ENCODE results near the gene CPLANE2. TPM values are rescaled to one million over a fixed set of nuclear protein-coding genes. Genes with fewer than 3 reads are reported as not detected.
A peak's percentile ranks its signal among the peaks of the same experiment; 100 is the strongest.

Gene CPLANE2
- total and polyA plus RNA-seq, 12 donors, result 2.2 to 11.1 (median 6.8) TPM

GRCh38 chr1:16183765-16184556 is 53.0 kb downstream of the CPLANE2 start:
- Histone ChIP-seq H3K27ac (no peak overlapping the region), H3K4me3 (no peak overlapping the region), H3K27me3 (no peaks in the 10 kb centered on the region), H3K4me1 (peaks cover 12 to 42% (median 29%) of the 10 kb centered on the region in 9 donors), H3K36me3 (no peaks in the 10 kb centered on the region), H3K9me3 (no peaks in the 10 kb centered on the region)
- intact Hi-C loops (cut with DNase I), result loop anchor here in 5 of 10 donors (2.0 to 10.0 kb wide), 4 partner anchors 29 to 179 kb away; partner anchors contain the start of gene SRARP (in 1 of the 5)
- ATAC-seq, result no peak
- DNase-seq, result no peak
- TF ChIP-seq, protein P1, sequence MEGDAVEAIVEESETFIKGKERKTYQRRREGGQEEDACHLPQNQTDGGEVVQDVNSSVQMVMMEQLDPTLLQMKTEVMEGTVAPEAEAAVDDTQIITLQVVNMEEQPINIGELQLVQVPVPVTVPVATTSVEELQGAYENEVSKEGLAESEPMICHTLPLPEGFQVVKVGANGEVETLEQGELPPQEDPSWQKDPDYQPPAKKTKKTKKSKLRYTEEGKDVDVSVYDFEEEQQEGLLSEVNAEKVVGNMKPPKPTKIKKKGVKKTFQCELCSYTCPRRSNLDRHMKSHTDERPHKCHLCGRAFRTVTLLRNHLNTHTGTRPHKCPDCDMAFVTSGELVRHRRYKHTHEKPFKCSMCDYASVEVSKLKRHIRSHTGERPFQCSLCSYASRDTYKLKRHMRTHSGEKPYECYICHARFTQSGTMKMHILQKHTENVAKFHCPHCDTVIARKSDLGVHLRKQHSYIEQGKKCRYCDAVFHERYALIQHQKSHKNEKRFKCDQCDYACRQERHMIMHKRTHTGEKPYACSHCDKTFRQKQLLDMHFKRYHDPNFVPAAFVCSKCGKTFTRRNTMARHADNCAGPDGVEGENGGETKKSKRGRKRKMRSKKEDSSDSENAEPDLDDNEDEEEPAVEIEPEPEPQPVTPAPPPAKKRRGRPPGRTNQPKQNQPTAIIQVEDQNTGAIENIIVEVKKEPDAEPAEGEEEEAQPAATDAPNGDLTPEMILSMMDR (IDR thresholded peaks at IDR 0.05), result no peak
- WGBS, 2 donors, result 85 to 88% methylated on average over 19 of the region's 19 CpGs

DNA sequence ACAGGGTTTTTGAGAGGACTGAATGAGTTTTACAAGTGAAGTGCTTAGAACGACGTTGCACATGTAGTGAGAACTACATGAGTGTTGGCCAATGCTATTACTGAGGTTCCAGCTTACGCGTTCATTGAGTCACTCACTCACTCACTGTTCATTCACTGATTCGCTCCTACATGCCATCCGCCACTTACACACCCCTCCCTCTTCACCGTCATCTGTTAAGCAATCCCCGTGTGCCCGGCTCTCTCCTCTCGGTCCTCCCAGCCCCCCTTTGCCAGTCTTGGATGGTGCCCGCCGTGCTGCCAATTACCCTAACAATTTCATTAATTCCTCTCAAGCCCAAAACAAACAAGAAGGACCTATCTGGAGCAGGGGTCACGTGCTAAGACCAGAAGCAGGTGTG is 53.8 kb downstream of the CPLANE2 start:
- H3K4me3 ChIP-seq, result no peak overlapping the region
- H3K27me3 ChIP-seq, result no peaks in the 10 kb centered on the region
- ATAC-seq (peak in 1 of 8 donors; percentile 27), DNase-seq (no peak)
- peak overlapping the region in 2 of 10 donors; percentile 91 to 93 for H3K27ac ChIP-seq
- no peaks in the 10 kb centered on the region for H3K9me3 ChIP-seq
- no peaks in the 10 kb centered on the region for H3K36me3 ChIP-seq
- TF ChIP-seq, protein P1 (IDR thresholded peaks at IDR 0.05), result no peak
- WGBS, 2 donors, result 80 to 91% methylated on average over 13 of the region's 13 CpGs
- intact Hi-C loops (cut with DNase I), result loop anchor here in 5 of 10 donors (2.0 to 10.0 kb wide), 4 partner anchors 28 to 178 kb away; partner anchors contain the start of gene SRARP (in 1 of the 5)
- H3K4me1 ChIP-seq, result peaks cover 12 to 34% (median 24%) of the 10 kb centered on the region in 9 donors

DNA sequence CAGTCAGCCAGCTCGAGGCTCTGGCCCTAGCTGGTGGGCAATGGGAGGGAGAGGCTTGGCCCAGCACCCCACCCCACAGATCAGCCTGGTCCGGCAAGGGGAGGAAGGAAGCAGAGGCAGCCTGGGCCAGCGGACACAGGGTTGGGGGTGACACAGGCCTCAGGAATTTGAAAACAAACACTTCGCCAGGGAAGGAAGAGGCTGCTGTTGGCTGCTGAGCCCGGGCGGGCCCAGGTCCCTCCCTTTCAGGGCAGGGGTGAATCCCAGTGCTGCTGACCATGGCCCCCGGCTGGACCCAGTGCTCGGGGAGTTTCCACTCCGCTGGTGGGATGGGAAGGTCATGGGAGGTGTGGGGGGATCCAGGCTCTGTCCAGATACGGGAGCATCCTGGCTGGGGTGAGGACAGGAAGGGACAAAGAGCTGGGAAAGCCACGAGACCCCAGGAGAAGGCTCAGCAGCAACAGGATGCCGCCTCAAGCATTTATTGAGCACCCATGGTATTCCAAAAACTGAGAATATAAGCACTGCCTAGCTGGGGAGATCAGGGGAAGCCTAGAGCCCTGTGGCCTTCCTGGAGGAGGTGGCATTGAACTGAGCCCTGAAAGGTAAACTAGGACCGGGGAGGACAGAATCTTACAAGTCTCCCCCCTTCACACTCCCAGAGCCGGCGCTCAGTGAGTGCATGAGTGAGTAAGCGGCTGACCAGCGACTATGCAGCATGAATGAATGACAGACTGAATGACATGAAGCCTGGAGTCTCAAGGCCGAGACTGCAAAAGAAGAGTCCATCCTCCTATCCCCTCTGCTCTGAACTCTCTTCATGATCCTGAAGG is 54.9 kb downstream of the CPLANE2 start:
- DNase-seq, result peak; percentile 85 to 88
- H3K4me1 ChIP-seq, result peaks cover 12 to 36% (median 25%) of the 10 kb centered on the region in 9 donors
- WGBS, 2 donors, result 44 to 48% methylated on average over 18 of the region's 18 CpGs
- H3K36me3 ChIP-seq, result no peaks in the 10 kb centered on the region
- TF ChIP-seq, protein P1 (IDR thresholded peaks at IDR 0.05), result no peak
- no peaks in the 10 kb centered on the region for H3K9me3 ChIP-seq
- ATAC-seq, result peak; percentile 91 to 97 (median 96)
- H3K4me3 ChIP-seq, result peak overlapping the region in 1 of 10 donors; percentile 5
- intact Hi-C loops (cut with DNase I), result loop anchor here in 6 of 10 donors (2.0 to 10.0 kb wide), 5 partner anchors 27 to 177 kb away; partner anchors contain the start of gene SRARP (in 1 of the 6)
- peak overlapping the region; percentile 75 to 97 (median 92) for H3K27ac ChIP-seq
- H3K27me3 ChIP-seq, result no peaks in the 10 kb centered on the region

Other genes starting within 250 kb of the CPLANE2 start
- under 1 TPM in 5 of 10 donors, not detected in 5; 0.15 to 0.79 (median 0.28) TPM for gene SRARP, start 232.9 kb downstream of the CPLANE2 start, total RNA-seq
- under 1 TPM; 0.35 to 0.95 TPM for gene SRARP, start 232.9 kb downstream of the CPLANE2 start, polyA plus RNA-seq
- 1,000 to 10,000 TPM; 4,333 to 6,303 (median 4,923) TPM for gene HSPB7, start 219.1 kb downstream of the CPLANE2 start, total RNA-seq
- gene HSPB7, start 219.1 kb downstream of the CPLANE2 start, polyA plus RNA-seq, result 1,000 to 10,000 TPM; 5,521 to 6,425 TPM
- gene CLCNKA, start 215.1 kb downstream of the CPLANE2 start, total RNA-seq, result 1 to 10 TPM in 1 of 10 donors, under 1 TPM in 8, not detected in 1; 0.19 to 1.0 (median 0.33) TPM
- under 1 TPM; 0.52 to 0.73 TPM for gene CLCNKA, start 215.1 kb downstream of the CPLANE2 start, polyA plus RNA-seq
- gene CLCNKB, start 193.4 kb downstream of the CPLANE2 start, total RNA-seq, result 1 to 10 TPM; 1.2 to 3.4 (median 2.0) TPM
- gene CLCNKB, start 193.4 kb downstream of the CPLANE2 start, polyA plus RNA-seq, result 1 to 10 TPM in 1 of 2 donors, under 1 TPM in 1; 0.57 to 2.1 TPM
- 10 to 100 TPM in 1 of 10 donors, 1 to 10 TPM in 8, under 1 TPM in 1; 0.72 to 11.8 (median 2.4) TPM for gene FAM131C, start 163.5 kb downstream of the CPLANE2 start, total RNA-seq
- 1 to 10 TPM in 1 of 2 donors, under 1 TPM in 1; 0.86 to 6.4 TPM for gene FAM131C, start 163.5 kb downstream of the CPLANE2 start, polyA plus RNA-seq
- 10 to 100 TPM in 9 of 10 donors, 1 to 10 TPM in 1; 8.3 to 25.1 (median 11.9) TPM for gene EPHA2, start 81.1 kb downstream of the CPLANE2 start, total RNA-seq
- 1 to 10 TPM; 7.8 to 9.3 TPM for gene EPHA2, start 81.1 kb downstream of the CPLANE2 start, polyA plus RNA-seq
- 1 to 10 TPM in 7 of 10 donors, under 1 TPM in 3; 0.49 to 3.0 (median 1.6) TPM for gene ARHGEF19, start 24.5 kb downstream of the CPLANE2 start, total RNA-seq
- 1 to 10 TPM; 1.9 to 5.4 TPM for gene ARHGEF19, start 24.5 kb downstream of the CPLANE2 start, polyA plus RNA-seq
- 10 to 100 TPM; 17.3 to 26.6 (median 21.4) TPM for gene FBXO42, start 115.3 kb upstream of the CPLANE2 start, total RNA-seq
- 10 to 100 TPM; 12.4 to 14.8 TPM for gene FBXO42, start 115.3 kb upstream of the CPLANE2 start, polyA plus RNA-seq
- 100 to 1,000 TPM in 6 of 10 donors, 10 to 100 TPM in 4; 87.1 to 131 (median 102) TPM for gene SZRD1, start 130.1 kb upstream of the CPLANE2 start, total RNA-seq
- 100 to 1,000 TPM in 1 of 2 donors, 10 to 100 TPM in 1; 37.8 to 111 TPM for gene SZRD1, start 130.1 kb upstream of the CPLANE2 start, polyA plus RNA-seq
- gene SPATA21, start 200.2 kb upstream of the CPLANE2 start, total RNA-seq, result not detected
- gene SPATA21, start 200.2 kb upstream of the CPLANE2 start, polyA plus RNA-seq, result under 1 TPM; 0.15 to 0.20 TPM
- 10 to 100 TPM in 8 of 10 donors, 1 to 10 TPM in 2; 7.9 to 34.0 (median 11.7) TPM for gene NECAP2, start 203.5 kb upstream of the CPLANE2 start, total RNA-seq
- gene NECAP2, start 203.5 kb upstream of the CPLANE2 start, polyA plus RNA-seq, result 10 to 100 TPM; 17.4 to 18.7 TPM